Endothelial cell (in vitro differentiated cells): ENCODE measurements around the gene PTPRM. TPM values are rescaled to one million over a fixed set of nuclear protein-coding genes. Genes with fewer than 3 reads are reported as not detected.
A peak's percentile ranks its signal among the peaks of the same experiment; 100 is the strongest.

Source experiments
- DNase-seq: peaks from one replicate; pipeline ENCODE4 v3.0.0; 2021; ENCODE audit warnings: low spot score
- H3K27ac Mint-ChIP-seq: one replicate; pipeline ENCODE4 v1.8.0; 2021; ENCODE audit warnings: mixed read lengths, inconsistent platforms; ENCODE audit not compliant: unreplicated experiment
- H3K27me3 Mint-ChIP-seq: one replicate; pipeline ENCODE4 v1.8.0; 2021; ENCODE audit warnings: mild to moderate bottlenecking, moderate library complexity, mixed read lengths, inconsistent platforms; ENCODE audit not compliant: unreplicated experiment
- H3K36me3 Mint-ChIP-seq: one replicate; pipeline ENCODE4 v1.8.0; 2021; ENCODE audit warnings: mild to moderate bottlenecking, low read depth, mixed read lengths, inconsistent platforms; ENCODE audit not compliant: unreplicated experiment
- H3K4me1 Mint-ChIP-seq: one replicate; pipeline ENCODE4 v1.8.0; 2021; ENCODE audit warnings: mild to moderate bottlenecking, mixed read lengths, inconsistent platforms; ENCODE audit not compliant: unreplicated experiment
- H3K4me3 Mint-ChIP-seq: one replicate; pipeline ENCODE4 v1.8.0; 2021; ENCODE audit warnings: mild to moderate bottlenecking, mixed read lengths, inconsistent platforms; ENCODE audit not compliant: unreplicated experiment
- H3K9me3 Mint-ChIP-seq: one replicate; pipeline ENCODE4 v1.8.0; 2021; ENCODE audit warnings: mixed read lengths, inconsistent platforms; ENCODE audit not compliant: unreplicated experiment
- CTCF ChIP-seq: fragments of 200-600 bp; sonication (generic); IDR thresholded peaks from one replicate; pipeline ENCODE4 v1.5.0; 2021; ENCODE audit warnings: antibody characterized with exemption; ENCODE audit not compliant: unreplicated experiment
- total RNA-seq: library from RNA; stranded (reverse); fragmentation: NEBNext Ultra II Directional; extraction: Animal tissue kit (Norgen Biotek cat#: 25700); gene quantifications from one replicate; pipeline ENCODE4 v1.2.1, GENCODE V29; 2021; ENCODE audit not compliant: unreplicated experiment

The PTPRM gene
- total RNA-seq, 1 donor from 2014 or later: 284 TPM

GRCh38 chr18:7541835-7542234 is 25.3 kb upstream of the PTPRM start:
- no peak for TF ChIP-seq CTCF
- no peaks in the 10 kb centered on the region for H3K9me3 Mint-ChIP-seq
- H3K4me3 Mint-ChIP-seq: no peak overlapping the region
- H3K27ac Mint-ChIP-seq: no peak overlapping the region
- H3K4me1 Mint-ChIP-seq: peaks cover 29% of the 10 kb centered on the region
- no peaks in the 10 kb centered on the region for H3K36me3 Mint-ChIP-seq
- H3K27me3 Mint-ChIP-seq: no peaks in the 10 kb centered on the region
- no peak for DNase-seq

DNA sequence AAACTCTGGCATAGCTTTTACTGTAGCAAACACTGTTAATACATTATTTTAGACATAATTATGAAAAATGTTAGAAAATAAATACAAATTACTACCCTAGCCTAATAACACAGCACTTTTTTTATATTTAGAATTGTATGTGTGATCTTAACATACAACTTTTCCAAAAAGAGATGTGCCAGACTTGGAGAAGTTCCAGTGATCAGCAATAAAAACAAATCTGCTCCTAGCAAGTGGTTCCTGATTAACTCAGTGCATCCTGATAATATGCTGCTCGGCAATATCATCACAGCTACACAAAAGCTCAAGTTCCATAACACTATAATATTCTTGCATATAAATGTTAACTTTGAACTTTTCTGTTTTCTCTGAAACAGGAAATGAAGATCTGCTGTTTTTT is 22.4 kb upstream of the PTPRM start:
- Mint-ChIP-seq H3K27ac (no peak overlapping the region), H3K4me1 (peaks cover 43% of the 10 kb centered on the region), H3K36me3 (no peaks in the 10 kb centered on the region), H3K27me3 (no peaks in the 10 kb centered on the region), H3K4me3 (no peak overlapping the region), H3K9me3 (no peaks in the 10 kb centered on the region)
- TF ChIP-seq CTCF: no peak
- no peak for DNase-seq

GRCh38 chr18:7545734-7546133 is 21.4 kb upstream of the PTPRM start:
- TF ChIP-seq CTCF: no peak
- Mint-ChIP-seq H3K36me3 (no peaks in the 10 kb centered on the region), H3K27ac (peak overlapping the region; percentile 76), H3K27me3 (no peaks in the 10 kb centered on the region), H3K4me1 (peaks cover 45% of the 10 kb centered on the region), H3K9me3 (no peaks in the 10 kb centered on the region), H3K4me3 (no peak overlapping the region)
- DNase-seq: no peak

GRCh38 chr18:7548221-7548620 is 18.9 kb upstream of the PTPRM start:
- Mint-ChIP-seq H3K9me3 (no peaks in the 10 kb centered on the region), H3K4me3 (no peak overlapping the region), H3K4me1 (peaks cover 44% of the 10 kb centered on the region), H3K27me3 (no peaks in the 10 kb centered on the region), H3K36me3 (no peaks in the 10 kb centered on the region), H3K27ac (peak overlapping the region; percentile 64)
- DNase-seq: no peak
- TF ChIP-seq CTCF: no peak

- H3K27me3 Mint-ChIP-seq: no peaks in the 10 kb centered on the region
- H3K4me1 Mint-ChIP-seq: peaks cover 41% of the 10 kb centered on the region
- no peak for TF ChIP-seq CTCF
- no peaks in the 10 kb centered on the region for H3K9me3 Mint-ChIP-seq
- no peak for DNase-seq
- no peaks in the 10 kb centered on the region for H3K36me3 Mint-ChIP-seq
- H3K27ac Mint-ChIP-seq: no peak overlapping the region
- H3K4me3 Mint-ChIP-seq: no peak overlapping the region
These were observed 18.4 kb upstream of the PTPRM start for GRCh38 chr18:7548721-7549120.
